Peyer's patch (tissue), 4 donors: Measurements from ENCODE around the gene KLKB1. TPM values are rescaled to one million over a fixed set of nuclear protein-coding genes. Genes with fewer than 3 reads are reported as not detected.

Experiments used
- DNase-seq, 3 donors: peaks; one replicate each; pipeline ENCODE4 v3.0.0-alpha.2; 2017 to 2019
- H3K27ac ChIP-seq, 4 donors: fragments of 200-600 bp; sonication (generic); one replicate each; pipeline ENCODE4 v1.5.1; 2016 to 2019
- H3K27me3 ChIP-seq, 2 donors: fragments of 200-600 bp; sonication (generic); one replicate each; pipeline ENCODE4 v1.5.1; 2019
- H3K36me3 ChIP-seq, 3 donors: fragments of 200-600 bp; sonication (generic); one replicate each; pipeline ENCODE4 v1.5.1; 2016 to 2019
- H3K4me1 ChIP-seq, 4 donors: fragments of 200-600 bp; sonication (generic); one replicate each; pipeline ENCODE4 v1.5.1; 2016 to 2019
- H3K4me3 ChIP-seq, 4 donors: fragments of 200-600 bp; sonication (generic); 1 replicate in 3 of 4; 2 replicates in 1 of 4; pipeline ENCODE4 v1.5.1; 2016 to 2019; ENCODE audit warnings: mild to moderate bottlenecking in 1 of 4
- H3K9me3 ChIP-seq, 4 donors: fragments of 200-600 bp; sonication (generic); one replicate each; pipeline ENCODE4 v1.5.1; 2016 to 2019; ENCODE audit warnings: mild to moderate bottlenecking in 1 of 4
- CTCF ChIP-seq, 6 experiments: fragments of 450-650 bp in 4 of 6; fragments of 200-600 bp in 2 of 6; sonication (generic) in 1 of 6; IDR thresholded peaks; one replicate each; pipeline ENCODE4 v1.5.1; 2017 to 2019; ENCODE audit warnings: antibody characterized with exemption in 6 of 6, mild to moderate bottlenecking in 3 of 6, moderate library complexity in 1 of 6
- POLR2A ChIP-seq, 2 donors: fragments of 450-650 bp; IDR thresholded peaks; one replicate each; pipeline ENCODE4 v1.5.1; 2017; ENCODE audit warnings: antibody characterized with exemption in 2 of 2, mild to moderate bottlenecking in 2 of 2, moderate library complexity in 2 of 2
- total RNA-seq, 4 donors: library from RNA; depleted of rRNA; stranded (reverse); fragments of >200 nt; gene quantifications; one replicate each; pipeline ENCODE4 v1.1.0, GENCODE V29; 2016

KLKB1 gene
- total RNA-seq, 4 donors from 2014 or later: 4.5 to 8.6 (median 7.5) TPM; not detected in 1

- Histone ChIP-seq H3K4me1 (no peaks in the 10 kb centered on the region), H3K27me3 (no peaks in the 10 kb centered on the region), H3K4me3 (no peak overlapping the region), H3K9me3 (no peaks in the 10 kb centered on the region), H3K36me3 (no peaks in the 10 kb centered on the region), H3K27ac (no peak overlapping the region)
- TF ChIP-seq CTCF (IDR thresholded peaks at IDR 0.05) (no peak), POLR2A (IDR thresholded peaks at IDR 0.05) (no peak)
- DNase-seq: no peak
Measured at GRCh38 chr4:186298031-186298647, 70.8 kb downstream of the KLKB1 start.

GRCh38 chr4:186299291-186299690 is 72.0 kb downstream of the KLKB1 start:
- TF ChIP-seq POLR2A (IDR thresholded peaks at IDR 0.05) (no peak), CTCF (IDR thresholded peaks at IDR 0.05) (no peak)
- no peak for DNase-seq
- H3K27me3 ChIP-seq: no peaks in the 10 kb centered on the region
- no peak overlapping the region for H3K4me3 ChIP-seq
- H3K9me3 ChIP-seq: no peaks in the 10 kb centered on the region
- no peaks in the 10 kb centered on the region for H3K36me3 ChIP-seq
- H3K4me1 ChIP-seq: no peaks in the 10 kb centered on the region
- no peak overlapping the region for H3K27ac ChIP-seq

- peak overlapping the region in 2 of 4 donors; percentile 25 to 30 for H3K4me3 ChIP-seq
- no peaks in the 10 kb centered on the region for H3K27me3 ChIP-seq
- TF ChIP-seq POLR2A (IDR thresholded peaks at IDR 0.05) (no peak), CTCF (IDR thresholded peaks at IDR 0.05) (no peak)
- H3K9me3 ChIP-seq: no peaks in the 10 kb centered on the region
- H3K36me3 ChIP-seq: no peaks in the 10 kb centered on the region
- DNase-seq: no peak
- H3K4me1 ChIP-seq: no peaks in the 10 kb centered on the region
- H3K27ac ChIP-seq: peak overlapping the region in 1 of 4 donors; percentile 51
Measured at GRCh38 chr4:186300659-186301390, 73.5 kb downstream of the KLKB1 start.

- Histone ChIP-seq H3K9me3 (no peaks in the 10 kb centered on the region), H3K27me3 (no peaks in the 10 kb centered on the region), H3K4me1 (no peaks in the 10 kb centered on the region), H3K36me3 (no peaks in the 10 kb centered on the region), H3K27ac (no peak overlapping the region), H3K4me3 (no peak overlapping the region)
- DNase-seq: no peak
- TF ChIP-seq POLR2A (IDR thresholded peaks at IDR 0.05): no peak
- no peak for TF ChIP-seq CTCF (IDR thresholded peaks at IDR 0.05)
Measured at GRCh38 chr4:186304216-186304615, 76.9 kb downstream of the KLKB1 start.

- H3K4me1 ChIP-seq: no peaks in the 10 kb centered on the region
- H3K36me3 ChIP-seq: no peaks in the 10 kb centered on the region
- no peak for DNase-seq
- no peaks in the 10 kb centered on the region for H3K27me3 ChIP-seq
- TF ChIP-seq POLR2A (IDR thresholded peaks at IDR 0.05): no peak
- TF ChIP-seq CTCF (IDR thresholded peaks at IDR 0.05): no peak
- no peaks in the 10 kb centered on the region for H3K9me3 ChIP-seq
- no peak overlapping the region for H3K27ac ChIP-seq
- no peak overlapping the region for H3K4me3 ChIP-seq
Measured at GRCh38 chr4:186304866-186305505, 77.7 kb downstream of the KLKB1 start.
